Liver (tissue), 9 donors: ENCODE data around the gene SFT2D1. TPM values are rescaled to one million over a fixed set of nuclear protein-coding genes. Genes with fewer than 3 reads are reported as not detected.

Experiments used
- DNase-seq: peaks from one replicate; pipeline ENCODE4 v3.0.0-alpha.2; 2017; ENCODE audit warnings: low spot score
- H3K27ac ChIP-seq, 2 donors: one replicate each; pipeline ENCODE4 v1.7.0; 2013; ENCODE audit warnings: inconsistent platforms in 2 of 2, low read length in 2 of 2, control low read depth in 1 of 2, low read depth in 1 of 2, mild to moderate bottlenecking in 1 of 2
- H3K27me3 ChIP-seq, 4 donors: one replicate each; pipeline versions ENCODE4 v1.6.1 to v1.7.0; 2013; ENCODE audit warnings: low read length in 3 of 4, inconsistent platforms in 1 of 4, mild to moderate bottlenecking in 1 of 4, moderate library complexity in 1 of 4; ENCODE audit not compliant: control insufficient read depth in 4 of 4, insufficient read depth in 4 of 4
- H3K36me3 ChIP-seq, 4 donors: one replicate each; pipeline versions ENCODE4 v1.6.1 to v1.7.0; 2013; ENCODE audit warnings: low read length in 3 of 4, mild to moderate bottlenecking in 3 of 4, low read depth in 1 of 4, moderate library complexity in 1 of 4; ENCODE audit not compliant: control insufficient read depth in 4 of 4, insufficient read depth in 3 of 4
- H3K4me1 ChIP-seq, 4 donors: one replicate each; pipeline versions ENCODE4 v1.6.1 to v1.7.0; 2013; ENCODE audit warnings: low read length in 3 of 4, mild to moderate bottlenecking in 3 of 4, moderate library complexity in 1 of 4; ENCODE audit not compliant: control insufficient read depth in 4 of 4, insufficient read depth in 4 of 4
- H3K4me3 ChIP-seq, 3 donors: one replicate each; pipeline versions ENCODE4 v1.6.1 to v1.7.0; 2013; ENCODE audit warnings: low read length in 3 of 3, control low read depth in 1 of 3, low read depth in 1 of 3, mild to moderate bottlenecking in 1 of 3
- H3K9ac ChIP-seq, 2 donors: one replicate each; pipeline ENCODE4 v1.7.0; 2013; ENCODE audit warnings: low read length in 2 of 2, mild to moderate bottlenecking in 2 of 2, moderate library complexity in 2 of 2, control low read depth in 1 of 2, low read depth in 1 of 2
- H3K9me3 ChIP-seq, 4 donors: one replicate each; pipeline versions ENCODE4 v1.6.1 to v1.7.0; 2013; ENCODE audit warnings: low read length in 3 of 4; ENCODE audit not compliant: control insufficient read depth in 4 of 4
- ATF3 ChIP-seq: IDR thresholded peaks from 2 replicates; pipeline ENCODE4 v1.6.1; 2016; ENCODE audit warnings: antibody characterized with exemption
- CTCF ChIP-seq: fragments of 150-350 bp; IDR thresholded peaks from 2 replicates; pipeline ENCODE4 v1.5.1; 2017; ENCODE audit warnings: improper control_type of control experiment, low read depth, low read length; ENCODE audit not compliant: missing input control
- EGR1 ChIP-seq, 2 donors: IDR thresholded peaks; 2 replicates each; pipeline ENCODE4 v1.6.1; 2016 to 2018; ENCODE audit warnings: antibody characterized with exemption in 2 of 2, low read depth in 2 of 2
- FOXA1 ChIP-seq: IDR thresholded peaks from 2 replicates; pipeline ENCODE4 v1.6.1; 2016; ENCODE audit warnings: antibody characterized with exemption
- FOXA2 ChIP-seq: IDR thresholded peaks from 2 replicates; pipeline ENCODE4 v1.6.1; 2016; ENCODE audit warnings: antibody characterized with exemption
- GABPA ChIP-seq, 2 donors: IDR thresholded peaks in 1 of 2; conservative IDR thresholded peaks in 1 of 2; 2 replicates each; pipeline ENCODE4 v1.6.1; 2016; ENCODE audit warnings: antibody characterized with exemption in 2 of 2, mild to moderate bottlenecking in 1 of 2, moderate library complexity in 1 of 2
- HNF4A ChIP-seq, 2 donors: conservative IDR thresholded peaks; 2 replicates each; pipeline ENCODE4 v1.6.1; 2016; ENCODE audit warnings: antibody characterized with exemption in 2 of 2, mild to moderate bottlenecking in 2 of 2
- HNF4G ChIP-seq: IDR thresholded peaks from 2 replicates; pipeline ENCODE4 v1.6.1; 2016; ENCODE audit warnings: antibody characterized with exemption
- JUND ChIP-seq, 2 donors: IDR thresholded peaks; 2 replicates each; pipeline ENCODE4 v1.6.1; 2016; ENCODE audit warnings: antibody characterized with exemption in 2 of 2
- MAX ChIP-seq: IDR thresholded peaks from 2 replicates; pipeline ENCODE4 v1.6.1; 2016; ENCODE audit warnings: antibody characterized with exemption
- NR2F2 ChIP-seq: IDR thresholded peaks from 2 replicates; pipeline ENCODE4 v1.6.1; 2016; ENCODE audit warnings: antibody characterized with exemption
- RAD21 ChIP-seq, 2 donors: IDR thresholded peaks; 2 replicates each; pipeline ENCODE4 v1.6.1; 2016; ENCODE audit warnings: antibody characterized with exemption in 2 of 2, mild to moderate bottlenecking in 2 of 2
- REST ChIP-seq: IDR thresholded peaks from 2 replicates; pipeline ENCODE4 v1.6.1; 2016; ENCODE audit warnings: antibody characterized with exemption, mild to moderate bottlenecking
- RXRA ChIP-seq, 2 donors: IDR thresholded peaks; 2 replicates each; pipeline ENCODE4 v1.6.1; 2017 to 2018; ENCODE audit warnings: antibody characterized with exemption in 2 of 2, mild to moderate bottlenecking in 1 of 2
- SP1 ChIP-seq: IDR thresholded peaks from 2 replicates; pipeline ENCODE4 v1.6.1; 2018; ENCODE audit warnings: antibody characterized with exemption, mild to moderate bottlenecking
- TAF1 ChIP-seq: conservative IDR thresholded peaks from 2 replicates; pipeline ENCODE4 v1.6.1; 2016; ENCODE audit warnings: antibody characterized with exemption, mild to moderate bottlenecking
- YY1 ChIP-seq: IDR thresholded peaks from 2 replicates; pipeline ENCODE4 v1.6.1; 2016; ENCODE audit warnings: antibody characterized with exemption, mild to moderate bottlenecking
- ZBTB33 ChIP-seq: IDR thresholded peaks from 2 replicates; pipeline ENCODE4 v1.6.1; 2016; ENCODE audit warnings: antibody characterized with exemption
- WGBS: extraction: QIAGEN DNeasy Blood & Tissue Kit; methylation state at CpG from one replicate; pipeline ENCODE4 v1.1.7; 2013; 5-methylcytosine and 5-hydroxymethylcytosine counted together
- polyA plus RNA-seq, 2 donors: library from polyadenylated mRNA; stranded (reverse) in 1 of 2; unstranded in 1 of 2; fragments of 200-250 nt in 1 of 2; fragments of >200 nt in 1 of 2; fragmentation: Nextera tagmentation in 1 of 2; extraction: Ambion mirVana in 1 of 2; gene quantifications; one replicate each; pipeline versions ENCODE4 v1.2.1 to v1.2.3, GENCODE V29; 2013 to 2015
- total RNA-seq, 2 donors: library from RNA; depleted of rRNA; stranded (reverse); fragments of >200 nt; gene quantifications; one replicate each; pipeline ENCODE4 v1.2.3, GENCODE V29; 2014
- donor health status: healthy.
- donor health status: healthy.
- donor health status: healthy.
- donor health status: healthy.
- donor health status: healthy.

The SFT2D1 gene
- total and polyA plus RNA-seq, 4 donors: 9.5 to 16.6 (median 15.2) TPM

- no peak overlapping the region for H3K9ac ChIP-seq
- TF ChIP-seq GABPA (IDR thresholded peaks at IDR 0.05 in 1 of 2, conservative IDR thresholded peaks at IDR 0.05 in 1 of 2): no peak
- peaks cover 0 to 12% (median 5%) of the 10 kb centered on the region in 4 donors for H3K4me1 ChIP-seq
- no peak overlapping the region for H3K27ac ChIP-seq
- no peak overlapping the region for H3K4me3 ChIP-seq
- DNase-seq: no peak
- WGBS: 81% methylated on average over 13 of the region's 13 CpGs
- H3K36me3 ChIP-seq: peaks cover 1 to 14% (median 9%) of the 10 kb centered on the region in 4 donors
- no peaks in the 10 kb centered on the region for H3K27me3 ChIP-seq
- no peaks in the 10 kb centered on the region for H3K9me3 ChIP-seq
These were observed 10.6 kb downstream of the SFT2D1 start for GRCh38 chr6:166331503-166332415.

GRCh38 chr6:166330612-166331011 lies 11.7 kb downstream of the SFT2D1 start:
- peaks cover 1 to 22% (median 11%) of the 10 kb centered on the region in 4 donors for H3K36me3 ChIP-seq
- H3K4me1 ChIP-seq: peaks cover 0 to 12% (median 5%) of the 10 kb centered on the region in 4 donors
- WGBS: 27% methylated on average over 11 of the region's 11 CpGs
- no peak overlapping the region for H3K4me3 ChIP-seq
- H3K27ac ChIP-seq: no peak overlapping the region
- no peak for TF ChIP-seq JUND (IDR thresholded peaks at IDR 0.05)
- TF ChIP-seq EGR1 (IDR thresholded peaks at IDR 0.05; ENCODE audit: low read depth in 2 of 2): no peak
- no peak for TF ChIP-seq GABPA (IDR thresholded peaks at IDR 0.05 in 1 of 2, conservative IDR thresholded peaks at IDR 0.05 in 1 of 2)
- no peak for TF ChIP-seq FOXA1
- no peak for TF ChIP-seq YY1
- peak; percentile 68 to 96 for TF ChIP-seq RXRA (IDR thresholded peaks at IDR 0.05)
- no peak for TF ChIP-seq ZBTB33
- TF ChIP-seq RAD21 (IDR thresholded peaks at IDR 0.05): peak; percentile 62 to 83
- no peak for TF ChIP-seq HNF4G
- peak; percentile 24 to 53 for TF ChIP-seq HNF4A (conservative IDR thresholded peaks at IDR 0.05)
- TF ChIP-seq REST: no peak
- TF ChIP-seq NR2F2: no peak
- TF ChIP-seq FOXA2: no peak
- no peak for TF ChIP-seq TAF1
- TF ChIP-seq MAX: no peak
- no peak for TF ChIP-seq ATF3
- peak; percentile 28 for TF ChIP-seq CTCF
- peak; percentile 52 for TF ChIP-seq SP1
- no peak overlapping the region for H3K9ac ChIP-seq
- peak; percentile 73 for DNase-seq
- no peaks in the 10 kb centered on the region for H3K27me3 ChIP-seq
- H3K9me3 ChIP-seq: no peaks in the 10 kb centered on the region
